Esophagus (tissue), 2 donors: ENCODE data around the gene DISC1. TPM values are rescaled to one million over a fixed set of nuclear protein-coding genes. Genes with fewer than 3 reads are reported as not detected.

Experiments
- H3K27ac ChIP-seq, 2 donors: one replicate each; pipeline ENCODE4 v1.5.1; 2013; ENCODE audit warnings: low read depth in 2 of 2, mild to moderate bottlenecking in 2 of 2, inconsistent platforms in 1 of 2, low read length in 1 of 2, moderate library complexity in 1 of 2
- H3K27me3 ChIP-seq, 2 donors: one replicate each; pipeline ENCODE4 v1.6.1; 2013; ENCODE audit warnings: low read length in 2 of 2, control low read depth in 1 of 2, mild to moderate bottlenecking in 1 of 2; ENCODE audit not compliant: insufficient read depth in 2 of 2, control insufficient read depth in 1 of 2
- H3K36me3 ChIP-seq, 2 donors: one replicate each; pipeline ENCODE4 v1.6.1; 2013; ENCODE audit warnings: low read length in 1 of 2; ENCODE audit not compliant: control insufficient read depth in 2 of 2, insufficient read depth in 2 of 2
- H3K4me1 ChIP-seq, 2 donors: one replicate each; pipeline ENCODE4 v1.6.1; 2013; ENCODE audit warnings: low read length in 1 of 2; ENCODE audit not compliant: control insufficient read depth in 2 of 2, insufficient read depth in 2 of 2
- H3K4me3 ChIP-seq, 2 donors: one replicate each; pipeline ENCODE4 v1.5.1; 2013; ENCODE audit warnings: low read length in 2 of 2, mild to moderate bottlenecking in 2 of 2, low read depth in 1 of 2, moderate library complexity in 1 of 2
- H3K9me3 ChIP-seq, 2 donors: one replicate each; pipeline ENCODE4 v1.6.1; 2013; ENCODE audit warnings: mild to moderate bottlenecking in 2 of 2, low read depth in 1 of 2, low read length in 1 of 2, moderate library complexity in 1 of 2; ENCODE audit not compliant: control insufficient read depth in 2 of 2, insufficient read depth in 1 of 2
- WGBS, 2 donors: extraction: QIAGEN DNeasy Blood & Tissue Kit; methylation state at CpG; one replicate each; pipeline ENCODE4 v1.1.7; 2013; 5-methylcytosine and 5-hydroxymethylcytosine counted together
- polyA plus RNA-seq, 2 donors: library from polyadenylated mRNA; stranded (reverse); fragments of 200-250 nt; gene quantifications; one replicate each; pipeline ENCODE4 v1.2.3, GENCODE V29; 2013
- donor health status: healthy with polysubstance abuse.
- donor health status: Bipolar disorder and iron deficiency.

DISC1 gene
- polyA plus RNA-seq, 2 donors: 0.41 to 0.79 TPM

- 79 to 87% methylated on average over 6 of the region's 6 CpGs for WGBS, 2 donors
- Histone ChIP-seq H3K9me3 (no peaks in the 10 kb centered on the region), H3K27ac (no peak overlapping the region), H3K27me3 (no peaks in the 10 kb centered on the region), H3K36me3 (no peaks in the 10 kb centered on the region), H3K4me3 (no peak overlapping the region), H3K4me1 (no peaks in the 10 kb centered on the region)
These were observed 48.0 kb downstream of the DISC1 start for GRCh38 chr1:231674575-231674974.

- H3K27ac ChIP-seq: no peak overlapping the region
- H3K9me3 ChIP-seq: no peaks in the 10 kb centered on the region
- no peaks in the 10 kb centered on the region for H3K36me3 ChIP-seq
- no peak overlapping the region for H3K4me3 ChIP-seq
- no peaks in the 10 kb centered on the region for H3K27me3 ChIP-seq
- no peaks in the 10 kb centered on the region for H3K4me1 ChIP-seq
These were observed 49.9 kb downstream of the DISC1 start for GRCh38 chr1:231676487-231676886.

DNA sequence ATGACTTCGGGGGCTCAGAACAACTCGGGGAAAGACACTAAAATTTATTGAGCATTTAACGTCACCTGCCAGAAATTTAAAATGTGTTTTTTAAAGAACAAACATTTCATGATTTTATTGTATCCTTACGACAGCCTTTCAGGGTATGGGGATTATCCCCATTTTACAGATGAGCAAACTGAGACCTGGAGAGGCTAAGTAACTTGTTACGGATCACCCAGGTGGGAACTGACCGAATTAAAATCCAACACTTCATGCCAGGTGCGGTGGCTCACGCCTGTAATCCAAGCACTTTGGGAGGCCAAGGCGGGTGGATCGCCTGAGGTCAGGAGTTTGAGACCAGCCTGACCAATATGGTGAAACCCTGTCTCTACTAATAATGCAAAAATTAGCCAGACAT, 50.9 kb downstream of the DISC1 start:
- Histone ChIP-seq H3K4me3 (no peak overlapping the region), H3K9me3 (no peaks in the 10 kb centered on the region), H3K27ac (no peak overlapping the region), H3K4me1 (no peaks in the 10 kb centered on the region), H3K36me3 (no peaks in the 10 kb centered on the region), H3K27me3 (no peaks in the 10 kb centered on the region)
- WGBS, 2 donors: 95 to 97% methylated on average over 10 of the region's 10 CpGs

- no peaks in the 10 kb centered on the region for H3K27me3 ChIP-seq
- no peak overlapping the region for H3K27ac ChIP-seq
- no peaks in the 10 kb centered on the region for H3K9me3 ChIP-seq
- H3K4me1 ChIP-seq: no peaks in the 10 kb centered on the region
- 86 to 88% methylated on average over 7 of the region's 7 CpGs for WGBS, 2 donors
- H3K4me3 ChIP-seq: no peak overlapping the region
- H3K36me3 ChIP-seq: no peaks in the 10 kb centered on the region
These were observed 51.4 kb downstream of the DISC1 start for GRCh38 chr1:231678011-231678432.

DNA sequence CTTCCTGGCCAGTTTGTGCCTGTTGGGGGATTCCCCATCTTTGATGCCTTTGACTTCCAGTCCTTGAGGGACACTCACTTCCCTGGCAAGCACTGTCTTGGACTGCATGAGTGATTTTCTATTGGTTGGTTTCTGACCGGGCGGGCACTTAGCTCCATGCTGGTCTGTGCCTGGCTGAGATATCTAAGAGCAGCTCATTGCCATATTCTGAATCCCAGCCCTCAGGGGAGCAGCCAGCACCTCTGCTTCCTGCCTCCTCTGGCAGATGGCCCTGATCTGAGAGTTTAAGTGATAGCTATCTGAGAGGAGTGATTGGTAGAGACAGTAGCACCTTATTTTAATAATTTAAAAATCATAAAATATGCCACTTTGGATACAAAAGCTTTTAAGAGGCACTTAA, 52.5 kb downstream of the DISC1 start:
- WGBS, 2 donors: 48 to 79% methylated on average over 2 of the region's 2 CpGs
- no peaks in the 10 kb centered on the region for H3K36me3 ChIP-seq
- H3K4me3 ChIP-seq: no peak overlapping the region
- H3K4me1 ChIP-seq: peaks cover 0 to 5% of the 10 kb centered on the region in 2 donors
- no peaks in the 10 kb centered on the region for H3K27me3 ChIP-seq
- no peak overlapping the region for H3K27ac ChIP-seq
- H3K9me3 ChIP-seq: no peaks in the 10 kb centered on the region

DNA sequence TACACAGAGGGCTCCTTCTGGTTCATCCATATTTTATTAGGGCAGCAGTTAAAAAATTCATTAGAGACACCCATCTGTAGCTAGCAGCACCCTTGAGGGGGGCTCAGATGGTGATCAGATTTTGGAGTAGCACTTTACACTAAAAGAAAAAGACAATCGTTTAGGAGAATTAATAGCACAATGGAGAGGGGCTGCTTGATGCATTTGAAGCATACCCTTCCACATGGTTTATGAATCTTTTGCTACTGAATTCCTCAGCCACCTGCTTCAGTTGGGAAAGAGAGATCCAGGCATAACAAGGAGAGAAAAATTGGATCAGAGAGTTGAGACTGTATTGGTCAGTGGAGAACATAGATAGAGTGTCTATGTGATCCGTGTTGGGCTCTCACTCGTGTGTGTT, 54.4 kb downstream of the DISC1 start:
- WGBS, 2 donors: 81 to 87% methylated on average over 3 of the region's 3 CpGs
- Histone ChIP-seq H3K4me1 (peaks cover 0 to 9% of the 10 kb centered on the region in 2 donors), H3K9me3 (peaks cover 0 to 1% of the 10 kb centered on the region in 2 donors), H3K4me3 (no peak overlapping the region), H3K27me3 (no peaks in the 10 kb centered on the region), H3K27ac (no peak overlapping the region), H3K36me3 (no peaks in the 10 kb centered on the region)

- Histone ChIP-seq H3K4me3 (no peak overlapping the region), H3K27me3 (no peaks in the 10 kb centered on the region), H3K36me3 (no peaks in the 10 kb centered on the region), H3K4me1 (peaks cover 0 to 9% of the 10 kb centered on the region in 2 donors), H3K9me3 (peaks cover 3 to 5% of the 10 kb centered on the region in 2 donors), H3K27ac (no peak overlapping the region)
- 76 to 80% methylated on average over 3 of the region's 3 CpGs for WGBS, 2 donors
These were observed 56.2 kb downstream of the DISC1 start for GRCh38 chr1:231682779-231683178.

GRCh38 chr1:231683439-231684165, 57.0 kb downstream of the DISC1 start:
- Histone ChIP-seq H3K4me3 (no peak overlapping the region), H3K27me3 (no peaks in the 10 kb centered on the region), H3K27ac (peak overlapping the region; percentile 27 to 42), H3K4me1 (peaks cover 0 to 9% of the 10 kb centered on the region in 2 donors), H3K36me3 (no peaks in the 10 kb centered on the region), H3K9me3 (peaks cover 3 to 5% of the 10 kb centered on the region in 2 donors)
- WGBS, 2 donors: 82 to 87% methylated on average over 7 of the region's 7 CpGs

GRCh38 chr1:231684356-231685244, 58.0 kb downstream of the DISC1 start:
- Histone ChIP-seq H3K36me3 (no peaks in the 10 kb centered on the region), H3K27me3 (no peaks in the 10 kb centered on the region), H3K4me1 (peaks cover 0 to 9% of the 10 kb centered on the region in 2 donors), H3K9me3 (peaks cover 3 to 5% of the 10 kb centered on the region in 2 donors), H3K27ac (peak overlapping the region; percentile 47 to 82), H3K4me3 (no peak overlapping the region)
- WGBS, 2 donors: 46 to 62% methylated on average over 15 of the region's 15 CpGs
